Stimulated activated CD8-positive, alpha-beta memory T cell treated with anti-CD3 and anti-CD28 coated beads, Interleukin-7, amount 100 ng/mL, for 4 hours (primary cell): ENCODE measurements around the gene COPS7B.

Source experiments
- DNase-seq, 2 donors: peaks; one replicate each; pipeline ENCODE4 v3.0.0-alpha.2; 2020; ENCODE audit warnings: low read depth in 2 of 2

The COPS7B gene

GRCh38 chr2:231785822-231786176 is 446 bp upstream of the COPS7B start:
- DNase-seq: no peak

DNA sequence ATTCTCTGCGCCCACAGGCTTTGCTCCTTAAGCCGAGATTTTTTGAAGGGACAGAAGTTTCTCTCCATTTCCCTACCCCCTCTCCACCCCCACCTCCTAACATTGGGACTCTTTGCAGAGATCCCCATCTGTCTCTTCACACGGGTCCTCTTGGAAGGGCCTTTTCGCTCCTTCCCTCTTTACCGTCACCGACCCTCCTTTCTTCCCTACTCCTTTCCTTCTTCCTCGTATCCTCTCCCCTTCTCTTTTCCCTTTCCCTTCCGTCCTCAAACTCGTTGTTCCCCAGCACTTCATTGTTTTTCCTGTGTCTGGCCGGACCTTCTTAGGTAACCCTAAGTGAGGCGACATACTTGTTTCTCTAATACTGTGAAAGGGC is 660 bp downstream of the COPS7B start:
- DNase-seq: no peak

- no peak for DNase-seq
Measured at GRCh38 chr2:231791107-231791506, 4.9 kb downstream of the COPS7B start.

DNA sequence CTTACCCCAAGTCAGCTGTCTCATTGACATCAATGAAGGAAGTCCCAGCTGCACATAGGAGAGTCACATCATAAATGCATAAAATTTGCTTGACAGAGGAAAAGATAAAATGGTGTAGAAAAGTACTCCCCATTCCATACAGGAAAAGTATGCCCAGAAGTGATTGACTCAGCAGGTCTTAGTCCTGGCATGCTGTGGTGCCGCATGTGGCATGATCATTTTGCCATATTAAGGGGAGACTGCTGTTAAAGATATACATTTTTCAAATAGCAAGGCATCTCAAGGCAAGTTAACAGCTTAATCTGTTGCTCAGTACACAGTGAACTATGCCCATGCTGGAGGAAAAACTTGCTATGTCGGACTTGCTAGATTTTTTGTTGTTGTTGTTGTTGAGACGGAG is 8.1 kb downstream of the COPS7B start:
- no peak for DNase-seq

GRCh38 chr2:231795525-231796327 is 9.5 kb downstream of the COPS7B start:
- DNase-seq: no peak

GRCh38 chr2:231800493-231801091 is 14.3 kb downstream of the COPS7B start:
- DNase-seq: no peak

DNA sequence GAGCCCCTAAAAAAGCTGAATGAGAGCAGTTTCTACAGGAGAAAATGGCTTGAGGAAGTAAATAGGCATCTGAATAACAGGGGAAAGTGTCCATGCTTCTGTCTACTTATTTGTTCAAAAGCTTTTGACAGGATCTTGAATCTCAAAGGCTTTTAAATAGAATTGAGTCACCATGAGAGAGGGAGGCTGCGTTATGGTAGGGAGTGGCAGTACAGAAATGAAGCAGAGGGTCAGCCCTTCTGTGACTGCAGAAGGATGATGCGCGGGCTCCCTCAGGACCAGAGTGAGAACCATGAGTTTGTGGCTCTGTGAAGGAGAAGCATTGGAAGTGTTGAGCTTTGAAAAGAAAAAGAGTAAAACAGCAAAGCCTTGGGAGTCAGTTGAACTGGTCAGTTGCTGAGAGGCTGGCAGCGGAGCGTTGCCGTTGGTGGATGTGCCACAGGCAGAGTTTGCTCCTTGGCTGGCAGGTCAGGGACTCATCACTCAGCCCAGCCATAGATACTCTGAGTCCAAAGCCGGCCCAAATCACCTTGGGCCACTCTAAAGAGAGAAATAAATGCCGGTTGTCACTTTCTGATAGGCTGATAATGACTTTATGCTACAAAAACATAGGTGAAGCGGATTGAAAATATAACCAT is 17.4 kb downstream of the COPS7B start:
- DNase-seq: no peak

GRCh38 chr2:231807020-231807419 is 20.8 kb downstream of the COPS7B start:
- no peak for DNase-seq

DNA sequence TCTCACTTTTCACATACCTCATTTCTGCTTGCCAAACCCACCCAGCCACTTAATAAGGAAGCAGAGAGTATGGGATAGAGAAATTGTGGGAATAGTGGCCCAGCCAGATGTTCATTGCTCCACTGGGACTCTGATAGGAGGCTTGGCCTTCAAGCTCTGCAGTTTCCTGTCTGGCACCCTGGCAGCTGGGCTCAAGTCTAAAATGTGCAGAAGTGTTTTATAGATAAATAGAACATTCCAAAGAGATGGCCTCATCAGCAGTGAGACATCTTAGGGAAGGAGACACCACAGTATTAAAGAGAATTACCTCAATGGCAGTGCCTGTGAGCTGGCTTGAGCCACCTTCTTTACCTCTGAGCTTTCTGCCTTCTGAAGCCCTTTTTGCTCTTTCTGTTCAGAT is 24.7 kb downstream of the COPS7B start:
- DNase-seq: no peak

DNA sequence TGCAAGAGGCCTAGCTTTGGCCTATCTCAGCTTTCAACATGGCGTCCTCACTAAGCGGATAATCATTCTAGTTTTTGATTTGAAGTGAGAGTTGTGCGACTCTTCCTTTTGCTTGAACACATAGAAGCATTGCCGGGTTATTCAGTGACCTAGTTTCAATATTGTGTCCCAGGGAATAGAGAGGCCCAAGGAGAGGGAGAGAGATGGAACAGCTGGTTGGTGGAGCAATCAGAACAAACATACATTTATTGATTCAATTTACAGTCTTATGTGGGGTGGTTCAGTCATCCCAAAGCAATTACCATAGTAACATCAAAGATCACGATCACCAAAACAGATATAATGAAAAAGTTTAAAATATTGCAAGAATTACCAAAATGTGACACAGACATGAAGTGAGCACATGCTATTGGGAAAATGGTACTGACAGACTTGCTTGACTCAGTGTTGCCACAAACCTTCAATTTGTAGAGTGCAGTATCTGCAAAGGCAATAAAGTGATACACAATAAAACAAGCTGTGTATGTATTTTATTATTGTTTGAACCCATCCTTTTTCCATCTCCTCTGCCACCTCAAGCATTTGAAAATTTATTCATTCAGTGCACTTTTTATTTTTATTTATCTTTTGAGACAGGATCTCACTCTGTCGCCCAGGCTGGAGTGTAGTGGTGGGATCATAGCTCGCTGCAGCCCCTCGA is 30.2 kb downstream of the COPS7B start:
- no peak for DNase-seq

- no peak for DNase-seq
Measured at GRCh38 chr2:231819447-231820042, 33.3 kb downstream of the COPS7B start.

DNA sequence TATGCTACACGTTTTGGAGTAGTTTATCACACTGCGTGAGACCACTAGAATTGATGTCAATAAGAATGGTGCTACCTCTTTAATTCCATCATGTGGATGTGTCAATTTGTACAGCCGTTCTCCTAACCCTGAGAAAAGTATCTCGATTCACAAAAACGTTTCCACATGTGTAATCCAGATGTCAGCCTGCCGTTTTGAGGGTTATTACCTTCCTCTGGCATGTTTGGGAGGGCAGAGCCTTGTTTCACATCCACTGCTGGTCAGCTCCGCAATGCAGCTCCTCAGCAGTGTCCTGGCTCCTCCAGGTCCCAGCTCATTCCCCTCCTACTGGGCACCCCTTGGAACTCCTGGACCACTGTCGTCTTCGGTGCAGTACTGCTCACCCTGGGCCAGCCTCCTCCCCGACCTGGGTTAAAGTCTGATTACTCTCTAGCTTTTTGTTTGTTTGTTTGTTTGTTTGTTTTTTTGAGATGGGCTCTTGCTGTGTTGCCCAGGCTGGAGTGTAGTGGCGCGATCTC is 34.6 kb downstream of the COPS7B start:
- no peak for DNase-seq

GRCh38 chr2:231821908-231822307 is 35.7 kb downstream of the COPS7B start:
- no peak for DNase-seq

DNA sequence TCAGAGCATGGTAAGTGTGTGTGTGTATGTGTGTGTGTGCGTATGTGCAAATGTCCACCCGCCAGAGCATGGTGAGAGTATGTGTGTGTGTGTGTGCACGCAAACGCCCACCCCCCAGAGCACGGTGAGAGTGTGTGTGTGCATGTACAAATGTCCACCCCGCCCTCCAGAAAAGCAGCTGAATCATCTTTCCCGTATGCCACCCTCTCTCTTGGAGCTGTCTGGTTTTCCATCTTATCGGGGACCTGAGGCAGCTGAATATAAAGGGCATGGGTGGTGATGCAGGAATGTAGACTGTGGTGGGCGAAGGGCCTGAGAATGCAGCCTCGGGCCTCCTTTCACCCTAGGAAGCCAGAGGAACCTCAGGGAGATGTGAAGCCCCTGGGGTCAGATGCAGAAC is 66.9 kb downstream of the COPS7B start:
- DNase-seq: no peak

DNA sequence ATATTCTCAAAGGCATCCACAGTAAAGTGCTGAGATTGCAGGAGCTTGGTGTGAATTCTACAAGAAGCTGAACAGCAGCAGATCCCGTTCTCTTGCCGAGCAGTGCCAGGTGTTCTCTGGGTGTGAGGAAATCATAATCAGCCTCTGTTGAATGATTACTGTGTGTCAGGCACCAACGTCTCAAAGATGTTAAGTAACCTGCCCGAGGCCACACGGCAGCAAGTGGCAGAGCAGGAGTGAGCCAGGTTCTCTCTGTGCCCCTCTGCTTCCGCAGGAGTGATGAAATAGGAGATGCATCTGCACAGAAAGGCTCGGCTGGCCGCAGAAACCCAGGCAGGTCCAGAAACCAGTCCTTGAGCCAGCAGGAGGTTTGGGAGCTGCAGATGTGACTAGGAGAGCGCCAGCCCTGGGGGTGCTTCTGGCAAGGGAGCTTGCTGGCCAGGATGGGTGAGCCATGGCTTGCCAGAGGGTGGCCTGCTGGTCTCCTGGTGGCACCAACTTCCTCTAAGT is 68.4 kb downstream of the COPS7B start:
- DNase-seq: no peak

GRCh38 chr2:231856959-231857358 is 70.7 kb downstream of the COPS7B start:
- DNase-seq: no peak
